ENCODE measurements around the gene APEH. TPM values are rescaled to one million over a fixed set of nuclear protein-coding genes. Genes with fewer than 3 reads are reported as not detected.

The APEH gene
- total and polyA plus RNA-seq, 2 of the 4 experiments (the other 2 are of a cell fraction), result 89.2 to 142 TPM

DNA sequence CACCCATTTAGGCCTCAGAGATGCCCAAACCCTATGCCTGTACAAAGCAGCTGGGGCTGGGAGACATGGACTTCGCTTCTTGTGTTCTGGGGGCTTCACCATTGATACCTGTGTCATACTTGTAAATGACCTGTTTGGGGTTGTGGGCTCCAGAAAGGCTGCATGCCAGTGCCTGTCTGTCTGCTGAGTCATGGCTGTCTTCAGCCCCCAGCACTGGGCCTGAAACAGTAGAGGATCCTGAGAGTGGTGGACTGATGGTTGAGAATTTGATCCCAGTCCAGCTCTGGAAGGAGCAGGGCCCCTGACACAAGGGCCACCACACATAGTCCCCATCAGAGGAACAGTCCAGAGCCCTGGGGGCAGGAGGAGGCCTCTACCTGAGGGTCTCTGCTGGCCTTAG lies 24.6 kb upstream of the APEH start:
- BruUV-seq (replicated peaks), result no TSS peak
- dilution Hi-C loops (cut with HindIII; ENCODE audit: low sequenced_read_pairs, unreplicated experiment), result no loop called here
- POLR2A ChIA-PET (ENCODE audit: unreplicated experiment), result no interaction called here

More for the DNA sequence above, 24.6 kb upstream of the APEH start:
- in situ Hi-C loops (cut with MboI; ENCODE audit: low sequenced_read_pairs), result no loop called here
- Histone ChIP-seq H3K4me2 (ENCODE audit: low read depth, low read length) (no peak overlapping the region), H3K27ac (ENCODE audit: insufficient read depth, low read length) (no peak overlapping the region), H2AK9ac (replicated peaks; ENCODE audit: low read depth, low read length, poor library complexity) (no peak overlapping the region), H4K91ac (ENCODE audit: insufficient read depth, low read depth, low read length) (no peak overlapping the region), H3K36me3 (ENCODE audit: control insufficient read depth, insufficient read depth, low read length) (no peaks in the 10 kb centered on the region), H3K9ac (ENCODE audit: low read depth, low read length) (no peak overlapping the region), H2AK5ac (ENCODE audit: low read depth, low read length) (no peak overlapping the region), H3K79me1 (ENCODE audit: low read depth in 1 of 2, low read length in 2 of 2) (no peaks in the 10 kb centered on the region), H3K56ac (ENCODE audit: extremely low read depth, insufficient read depth, low read length) (no peak overlapping the region), H2BK120ac (ENCODE audit: low read depth, low read length) (no peak overlapping the region), H3K23ac (ENCODE audit: low read depth, low read length) (no peak overlapping the region), H2BK20ac (ENCODE audit: low read depth, low read length) (no peak overlapping the region), H3K27me3 (ENCODE audit: control insufficient read depth, insufficient read depth, low read length) (peaks cover 28% of the 10 kb centered on the region), H4K20me1 (ENCODE audit: insufficient read depth, low read length) (no peaks in the 10 kb centered on the region), H4K8ac (ENCODE audit: low read depth in 2 of 2, low read length in 2 of 2) (no peak overlapping the region), H3K9me1 (ENCODE audit: insufficient read depth, low read length) (peaks cover 3% of the 10 kb centered on the region; the same call in 1 of the 2 replicates), H3K18ac (ENCODE audit: low read depth, low read length) (no peak overlapping the region), H4K5ac (ENCODE audit: low read depth, low read length) (no peak overlapping the region), H3K14ac (replicated peaks; ENCODE audit: low read depth, low read length) (no peak overlapping the region), H2AFZ (replicated peaks; ENCODE audit: low read length, poor library complexity) (no peak overlapping the region), H3K4me3 (ENCODE audit: insufficient read depth, low read depth, low read length) (no peak overlapping the region), H3K9me3 (ENCODE audit: control insufficient read depth, insufficient read depth, low read length) (no peaks in the 10 kb centered on the region), H2BK5ac (ENCODE audit: low read depth, low read length, poor library complexity, severe bottlenecking) (no peak overlapping the region), H3K4me1 (ENCODE audit: control insufficient read depth, insufficient read depth, low read length) (no peaks in the 10 kb centered on the region), H3K4ac (ENCODE audit: low read depth, low read length) (no peak overlapping the region), H2BK15ac (ENCODE audit: low read depth, low read length) (no peak overlapping the region)
- DNase-seq (no peak), ATAC-seq (ENCODE audit: low read depth) (no peak)
- CTCF ChIA-PET, result no interaction called here
- WGBS, 2 experiments (ENCODE audit: extremely low coverage in 2 of 2, insufficient read length in 1 of 2), result no CpG with 5 or more reads among the region's 1 CpG
- TF ChIP-seq NFE2L2 (IDR thresholded peaks at IDR 0.05; ENCODE audit: low read depth, low read length) (0 out of 2 replicates have a peak, but pooled peaks have one; percentile 46), MXI1 (IDR thresholded peaks at IDR 0.05; ENCODE audit: borderline replicate concordance, low read depth, low read length) (no peak)
- intact Hi-C loops (cut with micrococcal nuclease), result no loop called here
